BJ (cell line): ENCODE data around the gene POP4. TPM values are rescaled to one million over a fixed set of nuclear protein-coding genes. Genes with fewer than 3 reads are reported as not detected.

Source experiments
- CTCF ChIA-PET: fragments of 350-600 bp; formaldehyde crosslinking; extraction: SDS; loops from one replicate; lab custom pipeline; 2021; ENCODE audit warnings: antibody characterized with exemption, inconsistent platforms; lab: Yijun Ruan, JAX
- POLR2A ChIA-PET: fragments of 300-600 bp; sonication (Branson Sonifier 250); formaldehyde crosslinking; extraction: SDS; loops from one replicate; lab custom pipeline; 2021; ENCODE audit warnings: antibody characterized with exemption; lab: Charles Lee
- DNase-seq: peaks from one replicate; pipeline ENCODE4 v3.0.0-alpha.2; 2011; ENCODE audit warnings: low read depth
- H3K27me3 ChIP-seq: 2 replicates; pipeline ENCODE4 v1.6.0; 2011; ENCODE audit warnings: low read length; ENCODE audit not compliant: control insufficient read depth, insufficient read depth
- H3K36me3 ChIP-seq: 2 replicates; pipeline ENCODE4 v1.5.1; 2011; ENCODE audit warnings: low read length; ENCODE audit not compliant: control insufficient read depth, insufficient read depth
- H3K4me3 ChIP-seq: 2 replicates; pipeline ENCODE4 v1.5.1; 2011; ENCODE audit warnings: low read depth, mild to moderate bottlenecking, control low read depth, low read length
- polyA plus RNA-seq: library from polyadenylated mRNA; depleted of rRNA; stranded (reverse); fragments of >200 nt; gene quantifications from 2 replicates; pipeline ENCODE4 v1.2.3, GENCODE V29; 2011
- TF ChIP-seq, protein P1 (sequence below): IDR thresholded peaks from 2 replicates; pipeline ENCODE4 v1.5.1; 2011; ENCODE audit warnings: low read depth, mild to moderate bottlenecking, control low read depth, inconsistent platforms, low read length, moderate library complexity; ENCODE audit not compliant: insufficient read depth

Gene POP4
- polyA plus RNA-seq, 1 experiment: 55.3 TPM

DNA sequence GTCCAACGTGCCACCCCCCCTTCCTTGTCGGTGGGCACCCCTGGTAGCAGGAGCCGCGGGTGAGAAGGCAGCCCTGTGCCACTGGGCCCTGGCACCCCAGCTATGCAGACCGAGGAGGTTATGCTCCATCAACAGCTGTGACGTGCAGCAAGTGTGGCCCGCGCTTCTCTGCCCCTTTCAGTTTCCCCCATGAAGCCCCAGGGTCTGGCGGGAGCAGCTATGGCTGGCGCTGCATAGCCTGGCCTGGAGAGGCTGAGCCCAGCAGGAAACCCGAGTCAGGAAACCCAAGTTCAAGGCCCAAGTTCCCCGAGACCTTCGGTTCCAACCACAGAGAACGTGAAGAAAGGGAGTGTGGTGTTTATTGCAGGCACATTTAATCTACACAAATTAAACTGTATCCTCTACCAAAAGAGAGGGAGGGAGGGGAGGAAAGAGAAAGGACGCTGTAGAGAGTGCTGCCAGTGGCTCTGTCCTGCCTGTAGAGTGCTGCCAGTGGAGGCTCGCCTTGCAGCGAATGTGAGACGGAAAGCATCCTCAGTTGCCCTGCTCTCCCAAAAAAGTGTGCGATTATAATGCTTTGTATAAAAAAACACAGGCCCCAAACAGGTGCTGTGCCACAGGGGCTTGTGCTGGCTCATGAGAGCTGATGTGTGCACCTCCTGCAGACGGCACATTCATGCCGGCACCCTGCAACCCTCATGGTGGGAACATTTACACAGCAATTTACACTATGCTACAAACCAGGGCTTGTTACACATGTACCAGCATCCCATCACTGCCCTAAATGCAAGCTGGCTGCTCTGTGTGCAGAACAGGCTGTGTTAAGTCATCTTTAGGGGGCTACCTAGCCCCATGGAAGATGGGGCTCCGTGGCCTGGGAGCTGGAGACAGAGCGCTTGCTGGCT, 16.3 kb downstream of the POP4 start:
- CTCF ChIA-PET: interaction anchor here (1.1 to 4.5 kb wide), 4 partner anchors 12 to 94 kb away, joined by 3 to 25 read pairs (median 4); no protein-coding TSS in a partner anchor
- no peak for DNase-seq

DNA sequence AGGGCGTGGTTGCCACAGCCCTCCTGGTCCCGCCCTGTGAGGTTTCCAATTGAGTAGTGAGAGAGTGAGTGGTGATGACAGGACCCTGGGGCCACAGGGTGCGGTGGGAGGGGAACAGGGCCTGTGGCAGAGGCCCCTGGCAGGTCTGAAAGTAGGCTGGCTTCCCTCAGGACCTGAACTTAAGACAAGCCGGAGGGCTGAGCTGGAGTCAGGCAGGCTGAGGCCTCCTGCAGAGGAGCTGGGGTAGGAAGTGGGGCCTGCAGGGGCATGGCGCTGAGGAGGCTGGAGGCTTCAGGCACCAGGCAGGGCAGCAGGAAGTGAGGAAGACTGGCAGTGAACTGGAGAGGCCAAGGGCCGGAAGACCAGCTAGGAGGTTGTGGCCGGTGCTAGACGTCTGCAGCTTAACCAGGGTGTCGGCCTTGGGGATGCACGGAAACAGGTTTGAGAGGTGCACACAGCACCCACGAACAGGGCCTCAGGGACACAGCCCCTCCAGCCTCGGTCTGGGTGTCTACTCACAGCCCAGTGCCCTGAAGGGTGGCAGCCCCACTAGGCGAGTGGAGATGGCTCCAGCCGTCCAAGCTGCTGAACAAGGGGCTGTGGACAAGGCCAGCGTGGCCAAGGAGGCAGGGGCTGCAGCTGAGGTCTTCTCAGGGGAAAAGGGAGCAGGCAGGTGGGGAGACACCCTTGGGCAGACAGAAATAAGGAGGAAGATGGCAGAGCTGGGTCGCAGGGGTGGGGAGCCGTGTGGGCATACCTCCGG, 17.8 kb downstream of the POP4 start:
- POLR2A ChIA-PET: no interaction called here
- no peaks in the 10 kb centered on the region for H3K36me3 ChIP-seq
- no peak overlapping the region for H3K4me3 ChIP-seq
- CTCF ChIA-PET: interaction anchor here (0.7 to 1.5 kb wide), 5 partner anchors 13 to 441 kb away, joined by 3 read pairs; no protein-coding TSS in a partner anchor
- TF ChIP-seq, protein P1, sequence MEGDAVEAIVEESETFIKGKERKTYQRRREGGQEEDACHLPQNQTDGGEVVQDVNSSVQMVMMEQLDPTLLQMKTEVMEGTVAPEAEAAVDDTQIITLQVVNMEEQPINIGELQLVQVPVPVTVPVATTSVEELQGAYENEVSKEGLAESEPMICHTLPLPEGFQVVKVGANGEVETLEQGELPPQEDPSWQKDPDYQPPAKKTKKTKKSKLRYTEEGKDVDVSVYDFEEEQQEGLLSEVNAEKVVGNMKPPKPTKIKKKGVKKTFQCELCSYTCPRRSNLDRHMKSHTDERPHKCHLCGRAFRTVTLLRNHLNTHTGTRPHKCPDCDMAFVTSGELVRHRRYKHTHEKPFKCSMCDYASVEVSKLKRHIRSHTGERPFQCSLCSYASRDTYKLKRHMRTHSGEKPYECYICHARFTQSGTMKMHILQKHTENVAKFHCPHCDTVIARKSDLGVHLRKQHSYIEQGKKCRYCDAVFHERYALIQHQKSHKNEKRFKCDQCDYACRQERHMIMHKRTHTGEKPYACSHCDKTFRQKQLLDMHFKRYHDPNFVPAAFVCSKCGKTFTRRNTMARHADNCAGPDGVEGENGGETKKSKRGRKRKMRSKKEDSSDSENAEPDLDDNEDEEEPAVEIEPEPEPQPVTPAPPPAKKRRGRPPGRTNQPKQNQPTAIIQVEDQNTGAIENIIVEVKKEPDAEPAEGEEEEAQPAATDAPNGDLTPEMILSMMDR: no peak
- DNase-seq: no peak
- H3K27me3 ChIP-seq: peaks cover 3% of the 10 kb centered on the region; the same call in 1 of the 2 replicates

More for the DNA sequence above, 16.3 kb downstream of the POP4 start:
- Histone ChIP-seq H3K4me3 (no peak overlapping the region), H3K36me3 (no peaks in the 10 kb centered on the region), H3K27me3 (peaks cover 6% of the 10 kb centered on the region; the same call in 1 of the 2 replicates)
- TF ChIP-seq, protein P1: no peak
- POLR2A ChIA-PET: no interaction called here

DNA sequence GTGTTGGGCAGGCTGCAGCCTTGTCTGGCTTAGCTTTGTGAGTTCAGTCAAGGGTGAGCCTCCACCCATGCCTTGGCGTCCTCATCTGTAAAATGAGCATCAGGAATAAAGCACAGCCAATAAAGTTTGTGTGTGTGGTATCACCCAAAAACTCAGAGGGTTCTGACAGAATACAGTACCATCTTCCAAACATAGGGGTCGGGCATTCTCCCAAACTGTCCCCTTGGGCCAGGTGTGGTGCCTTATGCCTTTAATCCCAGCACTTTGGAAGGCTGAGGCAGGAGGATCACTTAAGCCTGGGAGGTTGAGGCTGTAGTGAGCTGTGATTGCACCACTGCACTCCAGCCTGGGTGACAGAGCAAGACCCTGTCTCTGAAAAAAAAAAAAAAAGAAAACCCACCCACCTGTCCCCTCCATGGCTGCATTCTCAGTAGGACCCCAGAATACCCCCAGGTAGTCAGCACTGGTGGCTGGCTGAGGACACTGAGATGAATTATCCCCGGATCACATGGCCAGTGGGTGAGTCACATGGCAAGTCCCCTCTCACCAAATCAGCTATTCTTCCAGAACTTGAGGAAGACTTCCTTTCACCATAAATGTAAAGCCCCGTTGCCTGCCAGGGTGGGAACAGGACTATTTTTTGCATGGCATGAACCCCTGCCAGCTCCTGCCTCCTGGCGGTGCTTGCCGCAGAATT, 18.6 kb downstream of the POP4 start:
- Histone ChIP-seq H3K36me3 (no peaks in the 10 kb centered on the region), H3K27me3 (peaks cover 1% of the 10 kb centered on the region; the same call in 1 of the 2 replicates), H3K4me3 (no peak overlapping the region)
- POLR2A ChIA-PET: no interaction called here
- CTCF ChIA-PET: interaction anchor here (0.7 to 1.5 kb wide), 4 partner anchors 14 to 440 kb away, joined by 3 read pairs; no protein-coding TSS in a partner anchor
- no peak for DNase-seq
- TF ChIP-seq, protein P1: no peak

DNA sequence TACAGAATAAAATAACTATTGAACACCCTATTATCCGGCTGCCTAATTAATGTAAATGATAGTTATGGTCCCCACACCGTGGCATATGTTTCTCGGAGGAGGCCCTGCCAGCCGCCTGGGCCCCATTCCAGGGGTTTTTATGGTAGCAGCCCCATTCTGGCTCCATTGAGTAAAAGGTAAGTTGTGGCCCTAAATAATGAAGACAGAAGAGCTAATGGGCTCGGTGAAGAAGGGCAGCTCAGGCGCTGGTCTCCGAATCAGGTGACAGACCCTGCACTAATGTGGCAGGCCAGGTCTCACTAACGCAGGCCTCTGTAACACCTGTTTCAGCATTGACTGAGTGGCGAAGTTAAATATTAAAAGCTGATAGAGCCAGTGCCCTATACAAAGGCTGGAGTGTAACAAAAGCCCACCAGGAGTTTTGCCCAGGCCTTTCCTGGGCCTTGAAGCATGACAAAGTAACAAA, 19.1 kb downstream of the POP4 start:
- Histone ChIP-seq H3K36me3 (no peaks in the 10 kb centered on the region), H3K4me3 (no peak overlapping the region), H3K27me3 (peaks cover under 1% of the 10 kb centered on the region; the same call in 1 of the 2 replicates)
- POLR2A ChIA-PET: no interaction called here
- TF ChIP-seq, protein P1: no peak
- CTCF ChIA-PET: interaction anchor here (1.5 kb wide), 1 partner anchor 15 kb away, joined by 3 read pairs; no protein-coding TSS in a partner anchor
- DNase-seq: no peak
